SK-N-MC (cell line): ENCODE data around the gene AAMP.

ENCODE experiments used
- EZH2 ChIP-seq: fragments of 200-600 bp; sonication (generic); IDR thresholded peaks from one replicate; pipeline ENCODE4 v1.6.1; 2017; ENCODE audit warnings: antibody characterized with exemption
- FOXP2 ChIP-seq: optimal IDR thresholded peaks from 2 replicates; pipeline ENCODE3; 2011; ENCODE audit warnings: mild to moderate bottlenecking, moderate library complexity; ENCODE audit not compliant: insufficient read depth; ENCODE audit errors: extremely low read length, control extremely low read depth
- POLR2AphosphoS5 ChIP-seq: IDR thresholded peaks from 2 replicates; pipeline ENCODE4 v1.6.1; 2012; ENCODE audit warnings: mild to moderate bottlenecking, low read depth, low read length, borderline replicate concordance

DNA sequence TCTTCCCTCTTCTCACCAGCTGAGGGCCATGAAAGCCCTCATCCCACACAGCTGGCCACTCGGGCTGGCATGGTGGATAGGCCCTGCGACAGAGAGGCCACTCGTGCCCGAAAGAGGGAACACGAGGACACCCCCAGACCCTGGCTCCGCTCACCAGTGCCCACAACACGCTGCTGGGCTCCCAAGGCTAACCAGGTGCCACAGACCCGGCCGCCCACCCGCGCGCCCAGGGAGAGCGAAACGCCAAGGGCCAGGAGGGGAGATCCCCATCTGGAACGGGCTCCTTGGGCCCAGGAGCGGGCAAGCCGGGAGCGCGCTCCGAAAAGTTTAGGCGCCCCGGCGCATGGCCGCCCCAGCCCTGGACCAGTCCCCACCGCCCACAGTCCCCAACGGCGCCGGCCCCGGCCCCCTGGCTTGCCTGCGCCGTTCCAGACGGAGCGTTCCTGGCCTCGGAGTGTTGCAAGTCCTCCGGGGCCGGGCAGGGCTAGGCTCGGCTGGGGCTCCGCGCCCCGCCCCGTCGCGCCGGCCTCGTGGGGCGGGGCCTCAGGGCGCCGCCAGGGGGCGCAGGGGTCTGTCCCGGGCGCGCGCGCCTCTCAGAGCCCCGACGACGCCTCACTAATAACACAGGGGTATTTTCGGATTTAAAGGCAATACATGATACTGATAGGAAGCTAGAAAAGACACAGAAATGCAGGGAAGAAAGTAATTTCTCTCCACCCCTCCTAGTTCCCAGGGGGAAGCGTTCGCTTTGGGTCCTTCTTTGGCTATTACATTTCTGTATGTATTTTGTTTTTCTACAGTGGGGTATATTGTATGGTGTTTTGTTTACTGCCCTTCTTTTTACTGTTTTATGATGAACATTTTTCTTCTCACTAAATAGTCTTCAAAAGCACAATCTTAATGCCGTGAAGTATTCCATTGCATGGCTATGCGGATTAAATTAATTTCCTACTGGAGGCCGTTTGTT, 22.4 kb upstream of the AAMP start, which contains the start of gene TMBIM1:
- no peak for TF ChIP-seq EZH2
- no peak; the same call in 1 of the 2 replicates for TF ChIP-seq POLR2AphosphoS5
- TF ChIP-seq FOXP2: no peak
